CD4-positive, alpha-beta T cell treated with Interleukin-15 for 4 hours (primary cell): Measurements from ENCODE around the gene ENAH.
"Not testable (repeated sequence)": the region's sequence is repeated elsewhere in the genome, so short reads cannot be mapped to it uniquely, and the experiment has no call there.

ENCODE experiments used
- DNase-seq: peaks from one replicate; pipeline ENCODE4 v3.0.0-alpha.2; 2020; ENCODE audit warnings: low spot score

Gene ENAH

DNA sequence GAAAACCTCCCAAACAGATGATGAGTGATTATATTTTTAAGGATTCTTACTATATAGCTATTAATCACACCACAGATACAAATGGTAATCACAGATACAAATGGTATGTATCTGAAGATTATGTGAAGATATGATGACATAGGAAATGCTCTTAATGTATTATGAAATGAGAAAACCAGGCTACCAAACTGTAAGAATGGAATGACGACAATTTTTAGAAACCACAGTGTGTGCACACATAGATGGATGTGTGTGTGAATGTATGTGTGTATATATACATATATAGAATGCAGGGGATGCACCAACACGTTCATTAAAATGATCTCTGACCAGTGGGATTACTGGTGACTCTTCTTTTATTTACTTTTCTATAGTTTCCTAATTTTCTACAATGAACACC, 21.5 kb upstream of the ENAH start:
- DNase-seq = no peak

DNA sequence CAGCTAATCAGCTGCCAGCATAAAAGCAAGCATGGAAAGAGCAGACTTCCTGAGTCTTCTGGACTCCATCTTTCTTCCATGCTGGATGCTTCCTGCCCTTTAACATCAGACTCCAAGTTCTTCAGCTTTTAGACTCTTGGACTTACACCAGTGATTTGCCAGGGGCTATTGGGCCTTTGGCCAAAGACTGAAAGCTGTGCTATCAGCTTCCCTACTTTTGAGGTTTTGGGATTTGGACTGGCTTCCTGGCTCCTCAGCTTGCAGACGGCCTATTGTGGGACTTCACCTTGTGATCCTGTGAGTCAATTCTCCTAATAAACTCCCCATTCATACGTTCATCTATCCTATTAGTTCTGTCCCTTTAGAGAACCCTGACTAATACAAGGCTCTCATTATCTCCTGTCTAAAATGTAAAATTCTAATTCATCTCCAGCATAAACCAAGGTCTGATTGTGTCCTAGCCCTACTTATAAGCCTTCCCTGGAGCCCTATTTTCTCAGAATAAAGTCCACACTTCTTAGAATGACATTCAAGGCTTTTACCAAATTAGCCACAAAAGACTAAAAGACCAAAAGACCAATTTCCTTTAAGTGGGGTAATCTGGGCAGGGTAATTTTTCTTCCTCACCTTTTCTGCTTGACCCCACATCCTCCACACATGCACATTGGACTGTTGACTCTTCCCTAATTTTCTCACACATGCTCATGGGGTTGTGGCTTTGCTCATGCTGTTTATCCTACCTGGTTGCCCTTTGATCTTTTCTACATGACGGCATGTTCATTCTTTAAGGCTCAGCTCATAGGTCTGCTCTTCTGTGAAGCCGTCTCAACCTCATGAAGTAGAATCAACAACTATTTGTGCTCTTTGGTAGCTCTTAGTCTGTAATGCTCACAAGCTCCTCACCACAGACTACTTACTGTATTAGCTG, 18.1 kb upstream of the ENAH start:
- no peak for DNase-seq

DNA sequence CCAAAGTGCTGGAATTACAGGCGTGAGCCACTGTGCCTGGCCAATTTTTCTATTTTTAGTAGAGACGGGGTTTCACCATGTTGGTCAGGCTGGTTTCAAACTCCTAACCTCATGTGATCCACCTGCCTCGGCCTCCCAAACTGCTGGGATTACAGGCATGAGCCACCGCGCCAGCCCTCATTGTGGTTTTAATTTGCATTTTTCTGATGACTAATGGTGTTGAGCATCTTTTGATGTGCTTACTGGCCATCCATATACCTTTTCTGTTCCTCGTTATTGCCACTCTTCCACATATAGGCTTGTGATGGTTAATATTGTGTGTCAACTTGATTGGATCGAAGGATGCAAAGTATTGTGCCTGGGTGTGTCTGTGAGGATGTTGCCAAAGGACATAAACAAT, 17.4 kb upstream of the ENAH start:
- no peak for DNase-seq

DNA sequence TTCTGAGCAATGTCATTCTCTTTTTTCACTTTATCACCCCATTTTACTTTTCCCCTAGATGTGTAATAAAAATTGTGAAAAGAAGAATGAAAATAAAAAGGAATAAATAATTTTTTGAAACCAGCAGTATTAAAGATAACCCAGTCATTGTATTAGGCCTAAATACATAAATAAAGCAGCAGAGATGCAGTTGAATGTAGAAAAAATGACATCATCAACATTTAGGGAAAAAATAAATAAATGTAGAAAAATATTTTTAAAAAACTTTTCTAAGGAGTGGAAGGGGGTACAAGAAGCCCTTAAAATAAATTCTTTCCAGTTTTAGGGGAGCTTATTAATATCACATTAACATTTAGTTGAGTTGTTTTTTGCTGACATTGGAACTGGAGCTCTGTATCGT, 15.3 kb upstream of the ENAH start:
- DNase-seq = no peak

DNA sequence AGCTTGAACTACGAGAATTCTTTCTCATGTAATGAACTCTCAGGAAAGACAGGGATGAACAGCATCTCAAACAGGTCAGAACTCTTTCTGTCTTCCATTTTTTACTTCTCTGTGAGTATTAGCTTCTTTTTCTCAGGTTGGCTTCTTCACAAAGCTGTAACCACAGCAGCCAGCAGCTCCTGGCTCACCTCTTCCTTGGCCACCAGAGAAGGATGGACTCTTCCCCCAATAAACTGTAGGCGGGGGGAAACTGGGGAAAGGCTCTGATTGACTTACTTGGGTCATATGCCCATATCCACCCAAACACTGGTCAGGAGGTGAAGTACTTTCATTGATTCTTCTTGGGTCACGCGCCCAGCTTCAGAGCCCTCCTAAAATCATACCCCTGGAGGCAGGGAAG, 14.4 kb upstream of the ENAH start:
- no peak for DNase-seq

DNA sequence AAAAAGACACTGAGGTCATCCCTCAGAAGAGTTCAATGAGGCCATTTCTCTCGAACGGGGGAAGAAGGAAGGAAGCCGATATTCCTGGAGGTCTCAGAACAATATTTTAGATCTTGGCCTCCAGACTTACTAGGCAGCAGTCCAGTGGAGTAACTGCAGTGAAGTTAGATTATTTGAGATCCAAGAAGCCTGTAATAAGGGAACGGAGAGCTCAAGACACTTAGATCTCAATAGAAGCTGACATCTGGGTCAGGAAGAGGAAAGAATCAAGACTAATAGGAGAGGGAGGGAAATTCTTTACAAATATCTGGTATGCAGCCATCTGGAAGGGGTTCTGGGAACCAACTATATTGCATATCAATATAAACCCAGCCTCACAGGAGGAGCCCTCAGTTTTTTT, 13.6 kb upstream of the ENAH start:
- no peak for DNase-seq

DNA sequence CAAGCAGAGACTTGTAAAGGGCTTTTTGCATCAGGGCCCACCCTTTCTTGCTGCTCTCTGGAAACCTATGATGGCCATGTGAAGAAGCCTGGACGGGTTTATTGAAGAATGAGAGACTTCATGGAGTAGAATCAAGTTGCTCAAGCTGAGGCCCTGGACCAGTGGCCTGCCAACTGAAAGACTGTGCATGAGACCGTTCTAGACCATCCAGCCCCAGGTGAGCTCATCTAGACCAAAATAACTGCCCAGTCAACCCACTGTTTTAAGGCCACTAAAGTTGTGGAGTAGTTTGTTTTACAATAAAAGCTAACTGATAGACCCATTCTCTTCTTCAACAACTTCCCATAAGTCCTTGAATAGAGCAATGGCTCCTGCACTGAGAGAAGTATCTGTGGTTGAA, 11.8 kb upstream of the ENAH start:
- DNase-seq = no peak

DNA sequence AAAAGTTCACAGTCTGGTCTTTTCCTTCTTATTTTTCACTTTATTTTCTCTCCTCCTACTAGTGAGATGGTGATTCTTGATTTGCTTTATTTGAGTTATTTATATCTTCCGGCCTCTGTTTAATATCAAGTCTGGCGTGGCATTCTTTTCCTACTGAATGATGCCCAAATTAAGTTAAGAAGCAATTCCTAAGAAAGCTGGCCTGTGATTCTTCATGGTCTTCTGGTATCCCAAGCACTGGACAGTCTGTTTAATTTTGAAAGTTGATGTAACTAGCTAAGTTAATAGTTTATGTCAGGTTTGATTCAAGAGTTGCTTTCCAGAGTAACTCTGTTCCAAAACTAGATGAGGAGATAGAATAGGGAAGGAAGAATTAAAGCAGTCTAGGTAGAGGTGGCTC, 9.2 kb upstream of the ENAH start:
- no peak for DNase-seq

DNA sequence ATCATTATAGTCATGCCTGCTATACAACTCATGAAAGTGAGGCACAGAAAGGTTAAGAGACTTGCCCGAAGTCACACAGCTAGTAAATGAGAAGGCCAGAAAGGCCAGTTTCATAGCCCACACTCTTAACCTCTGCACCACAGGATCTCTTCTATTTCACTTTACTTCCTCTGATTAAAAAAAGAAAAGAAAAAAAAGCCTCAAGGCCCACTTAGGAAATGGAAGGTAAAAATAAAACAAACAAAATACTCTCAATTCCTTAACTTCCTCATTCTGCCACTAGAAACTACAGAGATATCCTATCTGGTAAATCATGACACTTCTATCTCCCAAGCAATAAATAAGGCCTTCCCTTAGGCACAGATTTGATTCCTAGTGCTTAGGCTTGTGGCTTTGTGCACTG, 7.6 kb upstream of the ENAH start:
- DNase-seq = no peak

DNA sequence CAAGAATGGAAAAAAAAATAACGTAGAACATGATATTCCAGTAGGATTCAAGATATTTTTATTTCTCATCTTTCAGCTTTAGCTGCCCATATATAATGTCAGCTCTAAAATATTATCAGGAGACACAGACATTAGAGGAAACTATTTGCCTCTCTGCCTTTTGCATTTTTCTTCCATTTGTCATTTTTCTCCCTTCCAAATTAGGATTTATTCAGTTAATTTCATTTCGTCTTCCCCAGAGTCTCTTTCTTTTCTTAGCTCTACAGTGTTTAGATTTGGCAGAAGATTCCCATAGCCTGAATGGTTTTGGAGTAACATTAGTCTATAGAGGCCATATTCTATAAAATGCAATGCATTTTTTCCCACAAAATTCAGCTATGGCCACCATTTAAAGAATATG, 5.1 kb upstream of the ENAH start:
- DNase-seq = no peak

DNA sequence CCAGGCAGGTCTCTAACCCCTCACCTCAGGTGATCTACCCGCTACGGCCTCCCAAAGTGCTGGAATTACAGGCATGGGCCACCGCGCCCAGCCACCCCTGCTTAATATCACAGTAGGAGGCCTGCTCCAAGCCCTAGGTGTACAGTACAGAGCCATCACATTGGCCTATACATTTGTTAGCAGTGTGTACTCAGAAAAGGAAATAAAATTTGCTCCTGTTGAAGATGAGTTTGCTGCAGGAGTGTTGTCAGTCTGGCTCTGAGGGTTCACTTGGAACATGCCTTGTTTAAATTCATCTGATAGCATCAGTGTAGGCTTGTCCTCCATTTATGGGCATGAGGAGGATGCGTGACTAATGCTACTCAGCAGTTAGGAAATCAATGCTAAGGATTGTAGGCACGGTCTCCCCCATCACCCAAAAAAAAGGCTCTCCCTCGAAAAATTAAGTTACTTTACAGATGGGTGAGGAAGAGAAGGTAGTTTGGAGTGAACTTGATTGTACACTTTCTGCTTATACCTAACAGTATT, 4.6 kb upstream of the ENAH start:
- no peak for DNase-seq

DNA sequence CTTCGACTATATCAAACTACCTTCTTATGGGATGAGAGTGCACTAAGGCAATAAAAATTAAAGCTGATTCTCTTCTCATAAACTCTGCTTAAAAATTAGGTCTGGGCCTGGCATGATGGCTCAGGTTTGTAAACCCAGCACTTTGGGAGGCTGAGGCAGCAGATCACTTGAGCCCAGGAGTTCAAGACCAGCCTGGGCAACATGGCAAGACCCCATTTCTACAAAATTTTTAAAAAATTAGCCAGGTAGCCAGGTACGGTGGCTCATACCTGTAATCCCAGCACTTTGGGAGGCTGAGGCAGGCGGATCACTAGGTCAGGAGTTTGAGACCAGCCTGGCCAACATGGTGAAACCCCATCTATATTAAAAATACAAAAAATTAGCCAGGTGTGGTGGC, 3.3 kb upstream of the ENAH start:
- DNase-seq = not testable (repeated sequence)

DNA sequence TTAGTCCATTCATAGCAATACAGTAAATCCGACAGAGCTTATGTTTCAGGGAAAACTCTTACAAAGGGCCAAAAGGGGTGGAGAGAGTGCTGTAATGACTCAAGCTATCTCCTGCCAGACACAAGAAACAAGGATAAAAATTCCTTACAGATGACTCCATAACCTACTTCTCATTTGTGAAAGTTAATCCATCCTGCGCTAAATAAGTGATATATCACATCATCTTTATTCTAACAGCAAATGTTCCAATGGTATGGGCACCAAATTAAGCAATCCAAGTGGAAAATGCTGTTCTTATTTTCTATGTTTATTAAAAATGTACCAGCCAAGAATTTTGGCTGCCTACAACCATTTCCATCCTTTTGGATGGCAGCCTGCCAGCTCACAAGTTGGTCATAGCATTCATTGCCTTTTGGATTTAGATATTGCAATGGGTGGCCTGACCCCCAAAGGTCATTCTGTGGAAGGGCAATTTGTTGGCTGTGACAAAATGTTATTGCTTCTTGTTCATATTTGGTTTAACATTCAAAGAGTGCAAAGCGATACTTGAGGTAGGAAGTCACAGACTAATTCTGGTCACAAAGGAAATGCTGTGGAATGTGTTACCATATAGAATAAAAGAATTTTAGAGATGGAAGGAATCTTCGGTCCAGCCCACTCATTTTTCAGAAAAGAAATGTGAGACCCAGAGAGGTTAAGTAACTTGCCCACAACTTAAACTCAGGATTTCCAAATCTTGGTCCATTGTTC, 2.8 kb upstream of the ENAH start:
- no peak for DNase-seq

DNA sequence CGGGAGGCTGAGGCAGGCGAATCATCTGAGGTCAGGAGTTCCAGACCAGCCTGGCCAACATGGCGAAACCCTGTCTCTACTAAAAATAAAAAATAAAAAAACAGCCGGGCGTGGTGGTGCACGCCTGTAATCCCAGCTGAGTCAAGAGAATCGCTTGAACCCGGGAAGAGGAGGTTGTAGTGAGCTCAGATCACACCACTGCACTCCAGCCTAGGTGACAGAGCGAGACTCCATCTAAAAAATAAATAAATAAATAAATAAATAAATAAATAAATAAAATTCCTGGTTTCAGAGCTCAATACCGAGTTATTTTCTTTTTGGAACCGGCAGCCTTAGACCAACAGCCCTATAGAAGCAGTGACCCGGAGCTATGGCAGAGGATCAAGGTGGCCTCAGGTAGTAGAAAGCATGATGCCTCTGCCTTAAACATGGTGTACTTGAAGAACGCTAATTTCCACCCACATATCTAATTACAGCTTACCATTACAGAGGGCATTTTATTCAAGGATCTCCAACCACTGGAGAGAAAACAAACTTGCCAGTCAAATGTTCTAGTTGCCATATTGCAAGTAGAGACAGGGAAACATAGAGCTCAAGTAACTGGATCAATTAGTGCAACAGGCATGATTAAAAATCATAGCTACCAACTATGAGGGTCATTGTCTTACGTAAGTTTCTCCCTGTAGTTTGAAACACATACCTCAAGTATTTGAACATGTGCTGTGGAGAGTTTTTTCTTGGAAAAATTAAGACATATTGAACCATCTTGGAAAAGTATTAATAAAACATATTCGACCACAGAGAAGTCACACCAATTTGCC, 2.0 kb upstream of the ENAH start:
- no peak for DNase-seq

DNA sequence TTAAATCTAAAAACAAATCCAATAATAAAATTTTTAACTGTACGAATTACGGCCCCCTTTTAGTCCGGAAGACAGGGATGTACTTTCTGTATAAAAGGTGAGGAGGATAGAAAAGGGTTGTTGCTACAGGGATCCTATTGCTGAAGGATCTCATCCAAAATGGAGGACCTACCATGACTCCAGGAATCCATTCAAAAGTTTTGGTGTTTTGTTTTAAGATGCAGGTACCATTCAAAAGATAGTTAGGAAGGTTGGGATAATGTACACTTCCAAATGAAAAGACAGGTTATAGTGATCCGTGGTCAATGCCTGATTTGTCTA, 1.3 kb upstream of the ENAH start:
- DNase-seq = no peak

DNA sequence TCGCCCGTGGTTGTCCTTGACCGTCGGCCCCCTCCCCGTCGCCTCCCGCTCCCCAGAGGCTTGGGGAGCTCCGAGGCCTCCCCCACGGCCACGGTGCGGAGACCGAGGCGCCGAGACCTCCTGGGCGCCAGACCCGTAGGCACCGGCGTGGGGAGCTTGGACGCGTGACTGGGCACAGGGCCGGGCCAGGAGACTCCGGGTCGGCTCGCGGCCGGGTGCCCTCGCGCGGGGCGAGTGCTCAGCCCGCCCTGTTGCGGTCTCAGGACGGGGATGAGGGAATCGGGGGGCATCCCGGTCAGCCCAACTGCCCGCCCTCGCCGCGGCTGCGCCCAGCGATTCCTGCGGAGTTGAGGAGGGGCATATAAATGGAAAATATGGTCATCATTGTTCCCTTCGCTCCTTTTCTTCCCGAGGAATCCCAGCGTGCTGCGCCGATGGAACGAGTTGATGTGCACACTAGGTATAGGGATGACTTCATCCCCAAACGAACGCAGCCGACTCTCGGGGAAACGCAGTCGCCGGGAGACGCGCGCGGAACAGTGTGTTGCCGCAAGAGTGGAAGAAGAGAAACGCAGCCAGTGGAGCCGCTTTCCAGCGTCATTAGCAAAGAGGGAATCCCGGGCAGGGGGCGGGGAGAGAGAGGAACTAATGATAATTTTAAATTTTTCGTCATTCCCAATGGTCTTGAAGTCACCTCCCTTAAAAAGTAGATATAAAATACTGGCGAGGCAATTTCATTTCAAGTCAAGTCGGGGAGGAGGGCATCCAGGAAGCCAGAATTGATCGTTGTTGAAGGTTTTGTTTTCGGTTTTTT, 747 bp upstream of the ENAH start:
- peak; percentile 2 for DNase-seq

DNA sequence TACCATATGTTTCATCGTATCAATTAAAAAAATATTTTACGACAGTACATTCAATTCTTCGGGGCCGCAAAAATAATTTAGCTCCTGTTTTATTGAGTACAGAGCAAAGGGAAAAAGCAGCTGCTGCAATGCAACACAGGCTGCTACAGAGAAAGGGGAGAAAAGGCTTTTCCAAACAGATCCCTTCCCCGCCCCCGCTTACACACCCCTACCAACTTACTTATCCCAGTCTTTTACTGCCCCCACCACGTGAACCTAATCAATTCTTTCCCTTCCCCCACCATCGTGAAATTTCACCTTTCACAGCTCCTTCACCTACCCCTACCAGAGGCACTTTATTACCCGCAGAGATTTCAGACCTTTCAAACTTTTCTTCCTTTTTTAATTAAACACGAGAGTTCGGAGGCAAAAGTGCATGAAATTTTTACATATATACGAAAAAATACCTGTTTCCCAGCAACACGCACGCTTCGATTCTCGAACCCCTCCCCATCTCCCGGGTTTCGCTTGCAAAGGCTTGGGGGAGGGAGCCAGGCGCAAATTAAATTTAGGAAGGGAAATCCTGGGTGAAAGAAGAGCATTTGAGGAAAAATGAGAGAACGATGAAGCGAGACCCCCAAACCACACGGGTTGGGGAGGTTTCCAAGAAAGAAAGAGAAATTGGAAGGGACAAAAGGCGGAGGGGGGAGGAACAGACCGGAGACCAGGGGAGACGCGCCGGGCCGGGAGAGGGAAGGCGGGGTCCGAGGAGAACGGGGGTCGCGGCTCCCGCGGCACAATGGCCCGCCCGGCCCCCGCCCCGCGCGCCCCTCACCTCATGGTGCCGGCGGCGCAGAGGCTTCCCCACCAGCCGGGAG, 823 bp downstream of the ENAH start:
- DNase-seq = no peak

DNA sequence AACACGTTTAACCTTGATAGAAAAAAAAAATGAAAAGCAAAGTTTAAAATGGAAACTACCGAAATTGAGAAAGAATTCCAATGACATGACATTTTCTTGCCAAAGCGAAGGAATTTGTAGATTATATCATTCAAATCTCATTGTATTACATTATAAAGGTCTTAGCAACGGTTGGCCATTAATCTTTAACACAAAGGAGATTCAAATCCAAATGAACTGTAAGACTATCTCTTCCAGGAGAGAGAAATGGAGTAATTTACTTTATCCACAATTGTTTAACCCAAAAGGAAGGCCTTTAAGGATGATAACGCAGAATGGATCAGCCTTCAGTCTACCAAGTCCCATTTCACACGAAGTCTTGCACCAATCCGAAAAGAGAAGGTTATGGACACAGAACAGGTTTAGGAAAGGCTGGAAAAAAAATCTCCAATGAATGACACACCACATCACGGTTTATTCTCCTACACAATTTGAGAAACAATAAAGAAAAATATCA, 1.5 kb downstream of the ENAH start:
- DNase-seq = no peak

DNA sequence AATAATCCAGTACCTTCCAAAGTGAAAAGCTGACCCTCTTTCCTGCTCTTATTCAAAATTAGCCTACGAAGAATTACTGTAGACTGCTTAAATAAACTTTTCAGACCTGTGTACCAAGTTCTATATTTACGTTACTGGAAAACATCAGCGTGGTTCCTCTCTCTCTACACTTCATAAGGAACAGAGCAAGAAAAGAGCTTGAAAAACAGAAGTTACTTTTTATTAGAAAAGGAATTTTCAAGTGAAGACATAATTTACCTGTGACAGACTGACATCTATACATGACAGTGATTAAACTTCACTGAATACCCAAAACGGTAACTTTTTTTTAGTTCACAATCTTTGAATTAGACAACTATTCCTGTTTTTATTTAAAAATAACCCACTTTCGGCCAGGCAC, 2.7 kb downstream of the ENAH start:
- no peak for DNase-seq

DNA sequence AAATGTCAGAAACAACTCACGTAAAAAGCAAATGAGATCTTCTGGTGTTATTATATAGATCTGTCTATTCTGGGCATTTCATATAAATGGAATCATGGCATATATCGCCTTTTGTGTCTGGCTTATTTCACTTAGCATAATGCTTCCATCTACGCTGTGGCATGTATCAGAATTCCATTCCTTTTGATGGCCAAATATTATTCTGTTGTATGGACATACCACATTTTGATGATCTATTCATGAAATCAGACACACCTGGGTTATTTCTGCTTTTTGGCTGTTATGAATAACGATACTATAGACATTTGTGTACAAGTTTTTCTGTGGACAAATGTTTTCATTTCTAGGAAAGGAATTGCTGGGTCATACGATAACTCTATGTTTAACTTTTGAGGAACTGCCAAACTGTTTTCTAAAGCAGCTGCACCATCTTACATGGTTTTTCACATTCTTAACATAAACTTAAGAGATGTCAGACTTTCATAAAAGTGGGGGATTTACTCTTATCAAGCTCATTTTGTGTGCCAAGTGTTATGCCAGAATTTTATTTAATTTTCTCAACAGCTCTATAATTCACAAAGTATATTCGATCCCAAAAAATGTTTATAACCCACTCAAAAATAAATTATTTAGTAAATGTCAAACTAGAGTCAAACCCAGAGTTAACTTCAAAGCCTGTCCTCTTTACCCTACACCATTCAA, 7.6 kb downstream of the ENAH start:
- no peak for DNase-seq
